GM12875 (cell line): ENCODE measurements around the gene PET100.

Experiments used
- H3K4me3 ChIP-seq: one replicate; pipeline ENCODE4 v1.5.1; 2011; ENCODE audit warnings: low read depth, low read length, control low read depth
- TF ChIP-seq, protein P1 (sequence below): IDR thresholded peaks from 2 replicates; pipeline ENCODE4 v1.5.1; 2011; ENCODE audit warnings: low read depth, mild to moderate bottlenecking, control low read depth, inconsistent platforms, low read length, moderate library complexity, borderline replicate concordance; ENCODE audit not compliant: insufficient read depth

The PET100 gene

DNA sequence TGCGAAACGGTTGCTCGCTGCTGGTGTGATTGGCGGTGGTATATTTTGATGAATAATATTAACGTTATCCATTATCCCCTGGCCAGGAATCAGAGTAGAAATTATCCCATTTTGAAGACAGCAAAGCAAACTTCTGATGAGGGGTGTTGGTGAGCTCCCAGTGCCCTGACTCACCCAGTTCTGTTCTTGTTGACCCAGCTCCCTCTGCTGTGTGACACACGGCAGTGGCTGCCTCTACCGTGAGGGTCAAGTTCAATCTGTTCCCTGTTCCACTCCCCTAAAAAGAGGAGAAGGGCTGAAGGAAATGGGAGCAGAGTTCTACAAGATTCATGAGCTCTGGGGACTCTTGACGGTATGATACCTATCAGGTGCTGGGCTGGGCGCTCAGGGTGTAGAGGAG lies 31.9 kb upstream of the PET100 start:
- TF ChIP-seq, protein P1, sequence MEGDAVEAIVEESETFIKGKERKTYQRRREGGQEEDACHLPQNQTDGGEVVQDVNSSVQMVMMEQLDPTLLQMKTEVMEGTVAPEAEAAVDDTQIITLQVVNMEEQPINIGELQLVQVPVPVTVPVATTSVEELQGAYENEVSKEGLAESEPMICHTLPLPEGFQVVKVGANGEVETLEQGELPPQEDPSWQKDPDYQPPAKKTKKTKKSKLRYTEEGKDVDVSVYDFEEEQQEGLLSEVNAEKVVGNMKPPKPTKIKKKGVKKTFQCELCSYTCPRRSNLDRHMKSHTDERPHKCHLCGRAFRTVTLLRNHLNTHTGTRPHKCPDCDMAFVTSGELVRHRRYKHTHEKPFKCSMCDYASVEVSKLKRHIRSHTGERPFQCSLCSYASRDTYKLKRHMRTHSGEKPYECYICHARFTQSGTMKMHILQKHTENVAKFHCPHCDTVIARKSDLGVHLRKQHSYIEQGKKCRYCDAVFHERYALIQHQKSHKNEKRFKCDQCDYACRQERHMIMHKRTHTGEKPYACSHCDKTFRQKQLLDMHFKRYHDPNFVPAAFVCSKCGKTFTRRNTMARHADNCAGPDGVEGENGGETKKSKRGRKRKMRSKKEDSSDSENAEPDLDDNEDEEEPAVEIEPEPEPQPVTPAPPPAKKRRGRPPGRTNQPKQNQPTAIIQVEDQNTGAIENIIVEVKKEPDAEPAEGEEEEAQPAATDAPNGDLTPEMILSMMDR = no peak
- H3K4me3 ChIP-seq = no peak overlapping the region

DNA sequence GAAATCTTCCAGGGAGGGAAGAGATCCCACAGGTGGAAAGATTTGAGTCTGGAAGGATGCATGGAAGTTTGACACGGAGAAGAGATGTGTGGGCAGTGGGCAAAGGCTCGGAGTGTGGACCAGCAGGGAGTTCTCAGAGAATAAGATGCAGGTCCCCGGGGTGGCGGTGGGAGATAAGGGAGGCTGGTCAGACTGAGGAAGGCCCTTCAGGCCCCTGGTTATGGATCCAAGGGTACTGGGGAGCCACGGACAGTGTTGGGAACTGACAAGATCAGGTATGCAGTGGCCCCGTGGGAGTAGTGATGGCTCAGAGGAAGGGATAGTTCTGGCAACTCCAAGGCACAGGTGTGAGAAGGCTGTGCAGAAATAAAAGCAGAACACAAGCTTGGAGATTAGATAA lies 31.4 kb upstream of the PET100 start:
- H3K4me3 ChIP-seq = no peak overlapping the region

DNA sequence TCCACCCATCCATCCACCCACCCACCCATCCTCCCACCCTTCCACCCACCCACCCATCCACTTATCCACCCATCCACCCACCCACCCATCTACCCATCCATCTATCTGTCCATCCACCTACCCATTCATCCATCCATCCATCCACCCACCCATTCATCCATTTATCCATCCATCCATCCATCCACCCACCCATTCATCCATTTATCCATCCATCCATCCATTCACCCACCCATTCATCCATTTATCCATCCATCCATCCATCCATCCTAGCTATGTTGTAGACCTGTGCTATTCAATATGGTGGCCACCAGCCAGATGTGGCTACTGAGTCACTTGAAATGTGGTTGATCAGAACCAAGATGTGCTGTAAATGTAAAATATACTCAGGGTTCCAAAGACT lies 28.9 kb upstream of the PET100 start:
- H3K4me3 ChIP-seq = no peak overlapping the region
- TF ChIP-seq, protein P1 = no peak

More for the DNA sequence above, 31.4 kb upstream of the PET100 start:
- TF ChIP-seq, protein P1 = no peak

DNA sequence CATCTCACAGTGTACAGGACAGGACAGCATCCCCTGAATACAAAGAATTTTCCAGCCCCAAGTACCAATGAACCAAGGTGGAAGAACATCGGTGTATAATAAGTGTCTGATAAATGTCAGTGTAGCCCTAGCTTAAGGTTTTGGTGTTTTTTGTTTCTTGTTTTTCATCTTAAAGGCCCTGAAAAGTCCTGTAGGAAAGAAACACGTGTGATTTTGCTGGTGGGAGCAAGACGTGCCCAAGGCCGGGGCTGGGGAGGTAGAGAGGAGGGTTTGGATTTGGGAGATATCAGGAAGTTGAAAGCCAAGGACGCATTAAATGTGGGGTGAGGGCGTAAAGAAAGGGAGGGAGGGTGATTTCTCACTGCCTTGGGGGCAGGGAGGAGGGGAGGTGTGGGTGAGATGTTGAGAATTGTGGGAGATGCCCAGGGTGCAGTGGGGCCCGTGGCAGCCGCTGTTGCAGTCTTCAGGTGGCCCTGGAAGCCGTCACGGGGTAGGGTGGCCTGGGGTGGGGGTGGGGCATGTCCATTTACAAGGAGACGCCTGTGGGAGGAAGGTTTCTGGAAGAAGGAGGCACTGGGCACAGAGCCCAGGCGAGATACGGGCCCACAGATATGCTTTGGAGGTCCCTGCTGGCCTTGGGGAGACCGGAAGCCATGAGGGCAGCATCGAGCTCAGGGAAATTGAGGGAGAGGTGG lies 27.2 kb upstream of the PET100 start:
- TF ChIP-seq, protein P1 = no peak
- H3K4me3 ChIP-seq = no peak overlapping the region

DNA sequence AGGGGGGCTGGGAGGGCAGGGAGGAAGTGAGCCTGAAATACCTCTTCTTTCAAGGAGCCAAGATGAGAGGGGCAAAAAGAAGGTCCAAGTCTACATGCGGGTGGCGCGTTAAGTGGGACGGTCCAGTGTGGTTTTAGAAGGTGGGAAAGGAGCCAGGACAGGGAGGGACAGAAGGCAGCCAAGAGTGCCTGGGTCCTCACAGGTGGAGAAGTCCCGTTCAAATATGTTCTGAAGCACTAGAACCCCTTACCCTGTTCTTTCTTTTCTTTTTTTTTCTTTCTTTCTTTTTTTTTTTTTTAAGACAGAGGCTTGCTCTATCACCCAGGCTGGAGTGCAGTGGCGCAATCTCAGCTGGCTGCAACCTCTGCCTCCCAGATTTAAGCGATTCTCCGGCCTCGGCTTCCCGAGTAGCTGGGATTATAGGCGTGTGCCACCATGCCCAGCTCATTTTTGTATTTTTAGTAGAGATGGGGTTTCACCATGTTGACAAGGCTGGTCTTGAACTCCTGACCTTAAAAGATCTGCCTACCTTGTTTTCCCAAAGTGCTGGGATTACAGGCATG lies 26.6 kb upstream of the PET100 start:
- TF ChIP-seq, protein P1 = no peak
- H3K4me3 ChIP-seq = no peak overlapping the region

DNA sequence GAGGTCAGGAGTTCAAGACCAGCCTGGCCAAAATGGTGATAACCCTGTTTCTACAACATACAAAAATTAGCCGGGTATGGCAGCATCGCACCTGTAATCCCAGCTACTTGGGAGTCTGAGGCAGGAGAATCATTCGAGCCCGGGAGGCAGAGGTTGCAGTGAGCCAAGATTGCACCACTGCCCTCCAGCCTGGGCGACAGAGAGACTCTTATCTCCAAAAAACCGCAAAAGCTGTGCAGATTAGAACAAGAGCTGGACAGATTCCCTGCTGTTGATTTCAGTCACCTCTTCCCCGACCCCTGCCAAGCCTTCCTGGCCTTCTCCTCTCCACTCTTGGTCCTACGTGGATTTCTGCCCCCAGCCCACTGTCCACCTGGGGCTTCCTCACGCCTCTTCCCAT lies 25.7 kb upstream of the PET100 start:
- H3K4me3 ChIP-seq = no peak overlapping the region
- TF ChIP-seq, protein P1 = no peak
